Measurements from ENCODE around the gene ACYP1.

Gene ACYP1

DNA sequence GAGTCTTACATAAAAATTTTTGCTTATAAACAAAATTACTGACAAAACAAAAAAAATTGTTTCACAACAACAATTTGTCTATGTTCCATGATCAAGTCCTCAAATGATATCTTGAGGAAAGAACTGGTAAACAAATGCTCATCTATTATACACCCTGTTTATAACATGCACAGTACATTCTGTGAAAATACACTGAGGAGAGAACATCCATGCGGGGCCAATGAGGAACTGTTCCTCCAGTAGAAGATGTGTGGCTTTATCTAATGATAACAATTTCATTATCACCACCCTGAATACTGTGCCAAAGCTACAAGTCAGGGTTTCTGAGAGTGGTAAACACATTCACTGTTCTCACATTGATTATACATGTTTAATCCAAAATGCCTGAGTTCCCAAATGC, 23.3 kb downstream of the ACYP1 start:
- H3K9me2 ChIP-seq (replicated peaks; ENCODE audit: control insufficient read depth, low read length) = no peaks in the 10 kb centered on the region
- H3K27me3 ChIP-seq (ENCODE audit: control insufficient read depth, low read length) = no peaks in the 10 kb centered on the region
- H3K4me3 ChIP-seq (ENCODE audit: low read length) = no peak overlapping the region
- H3K4me1 ChIP-seq (ENCODE audit: control insufficient read depth, low read length) = no peaks in the 10 kb centered on the region
- H3K27ac ChIP-seq (ENCODE audit: low read depth, low read length) = no peak overlapping the region
- H3K79me2 ChIP-seq (ENCODE audit: control insufficient read depth, low read length) = peaks cover 15% of the 10 kb centered on the region
- no peak for TF ChIP-seq EZH2phosphoT487 (IDR thresholded peaks at IDR 0.05; ENCODE audit: borderline replicate concordance, low read length)
- no peaks in the 10 kb centered on the region for H4K20me1 ChIP-seq (ENCODE audit: control insufficient read depth, insufficient read depth, low read depth, low read length)
- H3K9me3 ChIP-seq (ENCODE audit: control insufficient read depth, insufficient read depth, low read length) = no peaks in the 10 kb centered on the region
- H3K36me3 ChIP-seq (ENCODE audit: control insufficient read depth, low read length) = peaks cover 40% of the 10 kb centered on the region
- no peak overlapping the region for H3K4me2 ChIP-seq (ENCODE audit: low read length)
- H3F3A ChIP-seq (ENCODE audit: control insufficient read depth, insufficient read depth) = peaks cover 4% of the 10 kb centered on the region; the same call in 1 of the 2 replicates

DNA sequence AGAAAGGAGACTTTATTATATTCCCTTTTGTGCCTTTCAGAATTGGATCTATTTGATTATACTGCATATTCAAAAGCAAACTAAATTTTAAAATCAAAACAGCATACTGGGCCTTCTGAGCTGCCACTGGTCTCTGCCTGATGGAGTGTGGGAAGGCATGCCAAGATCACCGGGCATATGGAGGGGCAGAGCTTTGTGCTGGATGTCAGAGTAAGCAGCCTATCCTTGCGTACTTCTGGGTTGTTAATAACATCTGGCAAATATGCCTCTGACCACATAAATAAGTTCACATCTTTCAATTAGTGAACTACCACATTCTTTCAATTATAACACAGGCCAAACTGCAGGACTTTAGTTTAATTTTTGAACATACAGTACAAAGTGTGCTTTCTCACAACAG, 30.9 kb downstream of the ACYP1 start:
- peaks cover 50% of the 10 kb centered on the region for H3K36me3 ChIP-seq (ENCODE audit: control insufficient read depth, low read length)
- H3K9me2 ChIP-seq (replicated peaks; ENCODE audit: control insufficient read depth, low read length) = no peaks in the 10 kb centered on the region
- H3K27me3 ChIP-seq (ENCODE audit: control insufficient read depth, low read length) = no peaks in the 10 kb centered on the region
- H4K20me1 ChIP-seq (ENCODE audit: control insufficient read depth, insufficient read depth, low read depth, low read length) = no peaks in the 10 kb centered on the region
- H3K27ac ChIP-seq (ENCODE audit: low read depth, low read length) = no peak overlapping the region
- no peaks in the 10 kb centered on the region for H3K9me3 ChIP-seq (ENCODE audit: control insufficient read depth, insufficient read depth, low read length)
- no peaks in the 10 kb centered on the region for H3K4me1 ChIP-seq (ENCODE audit: control insufficient read depth, low read length)
- TF ChIP-seq CTCF (IDR thresholded peaks at IDR 0.05; ENCODE audit: low read depth, low read length, poor library complexity, severe bottlenecking) = no peak
- no peak for TF ChIP-seq EZH2phosphoT487 (IDR thresholded peaks at IDR 0.05; ENCODE audit: borderline replicate concordance, low read length)
- no peaks in the 10 kb centered on the region for H3K79me2 ChIP-seq (ENCODE audit: control insufficient read depth, low read length)
- no peaks in the 10 kb centered on the region for H3F3A ChIP-seq (ENCODE audit: control insufficient read depth, insufficient read depth)
- H3K4me3 ChIP-seq (ENCODE audit: low read length) = no peak overlapping the region
- H3K4me2 ChIP-seq (ENCODE audit: low read length) = no peak overlapping the region

DNA sequence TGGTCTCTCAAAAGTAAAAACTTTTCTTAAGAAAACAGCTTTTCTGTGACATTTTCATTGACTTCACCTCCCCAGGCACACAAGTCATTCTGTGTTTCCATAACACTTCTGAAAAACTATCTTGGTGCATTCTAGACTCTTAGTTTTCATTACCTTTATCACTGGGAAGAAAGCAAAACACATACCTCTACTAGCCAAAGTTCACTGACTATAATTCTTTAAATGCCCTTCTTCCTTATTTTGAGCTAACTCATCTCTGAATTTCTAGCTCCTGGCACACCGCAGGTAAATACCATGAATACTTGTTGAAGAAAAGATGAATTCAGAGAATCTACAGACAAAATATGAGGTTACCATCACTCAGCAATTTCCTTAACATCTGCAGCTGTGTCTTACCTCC, 33.7 kb downstream of the ACYP1 start:
- no peaks in the 10 kb centered on the region for H3F3A ChIP-seq (ENCODE audit: control insufficient read depth, insufficient read depth)
- no peak overlapping the region for H3K4me3 ChIP-seq (ENCODE audit: low read length)
- H3K4me2 ChIP-seq (ENCODE audit: low read length) = no peak overlapping the region
- no peaks in the 10 kb centered on the region for H3K79me2 ChIP-seq (ENCODE audit: control insufficient read depth, low read length)
- no peaks in the 10 kb centered on the region for H4K20me1 ChIP-seq (ENCODE audit: control insufficient read depth, insufficient read depth, low read depth, low read length)
- no peaks in the 10 kb centered on the region for H3K4me1 ChIP-seq (ENCODE audit: control insufficient read depth, low read length)
- no peak overlapping the region for H3K27ac ChIP-seq (ENCODE audit: low read depth, low read length)
- H3K27me3 ChIP-seq (ENCODE audit: control insufficient read depth, low read length) = no peaks in the 10 kb centered on the region
- H3K9me2 ChIP-seq (replicated peaks; ENCODE audit: control insufficient read depth, low read length) = no peaks in the 10 kb centered on the region
- TF ChIP-seq CTCF (IDR thresholded peaks at IDR 0.05; ENCODE audit: low read depth, low read length, poor library complexity, severe bottlenecking) (no peak), EZH2phosphoT487 (IDR thresholded peaks at IDR 0.05; ENCODE audit: borderline replicate concordance, low read length) (no peak)
- H3K36me3 ChIP-seq (ENCODE audit: control insufficient read depth, low read length) = peaks cover 55% of the 10 kb centered on the region
- no peaks in the 10 kb centered on the region for H3K9me3 ChIP-seq (ENCODE audit: control insufficient read depth, insufficient read depth, low read length)

DNA sequence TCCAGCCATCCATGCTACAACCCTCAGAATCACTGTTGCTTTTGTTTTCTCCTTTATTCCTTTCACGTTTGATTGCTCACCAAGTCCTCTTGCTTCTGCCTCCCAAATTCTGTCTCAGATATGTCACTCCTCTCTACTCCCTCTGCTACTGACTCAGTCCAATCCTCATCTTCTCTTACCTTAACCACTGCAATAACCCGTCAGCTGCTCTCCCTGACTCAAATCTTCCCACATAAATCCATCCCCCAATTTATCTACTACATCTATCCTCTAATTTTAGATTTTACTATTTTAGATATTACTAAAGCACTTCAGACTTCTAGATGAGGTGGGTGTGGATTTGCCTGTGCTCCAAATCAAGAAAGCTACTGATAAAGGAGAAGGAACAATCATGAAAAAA, 37.9 kb downstream of the ACYP1 start:
- no peak overlapping the region for H3K27ac ChIP-seq (ENCODE audit: low read depth, low read length)
- H3K36me3 ChIP-seq (ENCODE audit: control insufficient read depth, low read length) = peaks cover 52% of the 10 kb centered on the region
- no peaks in the 10 kb centered on the region for H3K79me2 ChIP-seq (ENCODE audit: control insufficient read depth, low read length)
- H3K4me2 ChIP-seq (ENCODE audit: low read length) = no peak overlapping the region
- no peaks in the 10 kb centered on the region for H3K4me1 ChIP-seq (ENCODE audit: control insufficient read depth, low read length)
- H3K9me3 ChIP-seq (ENCODE audit: control insufficient read depth, insufficient read depth, low read length) = no peaks in the 10 kb centered on the region
- 0 out of 2 replicates have a peak, but pooled peaks cover 5% of the 10 kb centered on the region for H3F3A ChIP-seq (ENCODE audit: control insufficient read depth, insufficient read depth)
- H3K4me3 ChIP-seq (ENCODE audit: low read length) = no peak overlapping the region
- H3K9me2 ChIP-seq (replicated peaks; ENCODE audit: control insufficient read depth, low read length) = no peaks in the 10 kb centered on the region
- H4K20me1 ChIP-seq (ENCODE audit: control insufficient read depth, insufficient read depth, low read depth, low read length) = no peaks in the 10 kb centered on the region
- TF ChIP-seq EZH2phosphoT487 (IDR thresholded peaks at IDR 0.05; ENCODE audit: borderline replicate concordance, low read length) = no peak
- no peaks in the 10 kb centered on the region for H3K27me3 ChIP-seq (ENCODE audit: control insufficient read depth, low read length)
